HEK293T (cell line): ENCODE results near the gene WNT9B.

ENCODE experiments used
- ARNT ChIP-seq: fragments of 450-650 bp; IDR thresholded peaks from 2 replicates; pipeline ENCODE4 v1.6.1; 2017; ENCODE audit warnings: mild to moderate bottlenecking
- BHLHE40 ChIP-seq: fragments of 450-650 bp; IDR thresholded peaks from 2 replicates; pipeline ENCODE4 v1.6.1; 2016; ENCODE audit warnings: mild to moderate bottlenecking, moderate library complexity, borderline replicate concordance
- FOXK2 ChIP-seq: fragments of 450-650 bp; IDR thresholded peaks from 2 replicates; pipeline ENCODE4 v1.6.1; 2016; ENCODE audit warnings: mild to moderate bottlenecking
- FOXM1 ChIP-seq: fragments of 450-650 bp; IDR thresholded peaks from 2 replicates; pipeline ENCODE4 v1.6.1; 2017; ENCODE audit warnings: mild to moderate bottlenecking, borderline replicate concordance
- HDGF ChIP-seq: fragments of 450-650 bp; IDR thresholded peaks from 2 replicates; pipeline ENCODE4 v1.6.1; 2017; ENCODE audit warnings: antibody characterized with exemption, borderline replicate concordance
- LEF1 ChIP-seq: fragments of 450-650 bp; IDR thresholded peaks from 2 replicates; pipeline ENCODE4 v1.6.1; 2017; ENCODE audit warnings: mild to moderate bottlenecking, borderline replicate concordance
- NFRKB ChIP-seq: fragments of 450-650 bp; IDR thresholded peaks from 2 replicates; pipeline ENCODE4 v1.6.1; 2016; ENCODE audit warnings: mild to moderate bottlenecking, moderate library complexity
- PKNOX1 ChIP-seq: fragments of 450-650 bp; IDR thresholded peaks from 2 replicates; pipeline ENCODE4 v1.6.1; 2016
- SP1 ChIP-seq: fragments of 450-650 bp; IDR thresholded peaks from 2 replicates; pipeline ENCODE4 v1.6.1; 2017
- SUZ12 ChIP-seq: fragments of 450-650 bp; IDR thresholded peaks from 2 replicates; pipeline ENCODE4 v1.6.1; 2016; ENCODE audit warnings: mild to moderate bottlenecking

GRCh38 chr17:46862949-46863348 is 11.6 kb downstream of the WNT9B start:
- TF ChIP-seq NFRKB, result no peak
- no peak for TF ChIP-seq HDGF
- no peak for TF ChIP-seq PKNOX1
- TF ChIP-seq SP1, result no peak
- no peak for TF ChIP-seq FOXK2
- no peak for TF ChIP-seq LEF1
- TF ChIP-seq BHLHE40, result no peak
- no peak for TF ChIP-seq ARNT
- no peak for TF ChIP-seq SUZ12
- TF ChIP-seq FOXM1, result no peak
